Natural killer cell (primary cell): ENCODE results near the gene NYAP2. TPM values are rescaled to one million over a fixed set of nuclear protein-coding genes. Genes with fewer than 3 reads are reported as not detected.

Source experiments
- ATAC-seq, 3 donors: fragments of 150-1000 bp in 2 of 3; fragments of 200-7000 bp in 1 of 3; cut with Tn5 transposase; 1 replicate in 1 of 3; 2 replicates in 2 of 3; pipeline ENCODE4 v1.10.0; 2021; ENCODE audit warnings: mild to moderate bottlenecking in 2 of 3, moderate library complexity in 2 of 3
- DNase-seq, 2 donors: peaks; one replicate each; pipeline versions ENCODE4 v3.0.0 to v3.0.0-alpha.2; 2013 to 2021; ENCODE audit warnings: mixed read lengths in 1 of 2
- H3K27ac ChIP-seq: one replicate; pipeline ENCODE4 v1.5.1; 2013; ENCODE audit warnings: mild to moderate bottlenecking, low read length
- H3K27me3 ChIP-seq: one replicate; pipeline ENCODE4 v1.6.1; 2013; ENCODE audit warnings: low read length; ENCODE audit not compliant: control insufficient read depth, insufficient read depth
- H3K36me3 ChIP-seq: one replicate; pipeline ENCODE4 v1.6.1; 2013; ENCODE audit warnings: low read length; ENCODE audit not compliant: control insufficient read depth, insufficient read depth
- H3K4me1 ChIP-seq: one replicate; pipeline ENCODE4 v1.6.1; 2013; ENCODE audit warnings: low read length; ENCODE audit not compliant: control insufficient read depth, insufficient read depth
- H3K4me3 ChIP-seq: one replicate; pipeline ENCODE4 v1.5.1; 2013; ENCODE audit warnings: low read length
- H3K9me3 ChIP-seq: one replicate; pipeline ENCODE4 v1.6.1; 2013; ENCODE audit warnings: low read length; ENCODE audit not compliant: control insufficient read depth, insufficient read depth
- H3K27ac Mint-ChIP-seq, 2 donors: one replicate each; pipeline ENCODE4 v1.8.0; 2022; ENCODE audit warnings: mild to moderate bottlenecking in 2 of 2, mixed read lengths in 2 of 2, moderate library complexity in 1 of 2
- H3K27me3 Mint-ChIP-seq, 2 donors: one replicate each; pipeline ENCODE4 v1.8.0; 2022; ENCODE audit warnings: low read depth in 2 of 2, mixed read lengths in 2 of 2
- H3K36me3 Mint-ChIP-seq: one replicate; pipeline ENCODE4 v1.8.0; 2022; ENCODE audit warnings: mixed read lengths
- H3K4me1 Mint-ChIP-seq, 2 donors: one replicate each; pipeline ENCODE4 v1.8.0; 2022; ENCODE audit warnings: mixed read lengths in 2 of 2
- H3K4me3 Mint-ChIP-seq: one replicate; pipeline ENCODE4 v1.8.0; 2022; ENCODE audit warnings: mild to moderate bottlenecking, moderate library complexity, mixed read lengths
- H3K9me3 Mint-ChIP-seq, 2 donors: one replicate each; pipeline ENCODE4 v1.8.0; 2022; ENCODE audit warnings: mixed read lengths in 2 of 2
- WGBS: methylation state at CpG from one replicate; pipeline ENCODE4 v1.1.7; 2013; ENCODE audit warnings: missing lambda C conversion rate; ENCODE audit not compliant: insufficient coverage; 5-methylcytosine and 5-hydroxymethylcytosine counted together
- intact Hi-C: fragments of 100-400 bp; cut with micrococcal nuclease; formaldehyde crosslinking; loops from one replicate; pipeline ENCODE4 v1.14.2; 2022
- total RNA-seq, 4 donors: library from RNA; stranded (reverse); fragments of 120-200 nt in 1 of 4; gene quantifications; one replicate each; pipeline versions ENCODE4 v1.2.3 to v1.2.4, GENCODE V29; 2013 to 2022
- TF ChIP-seq, protein P1 (sequence below): fragments of 200-600 bp; IDR thresholded peaks from one replicate; pipeline ENCODE4 v1.8.0; 2022; ENCODE audit warnings: antibody characterized with exemption

NYAP2 gene
- total RNA-seq, 3 donors from 2014 or later (not counting 1 experiment from before 2014, with no cell fraction given): 0.14 TPM; not detected in 2

GRCh38 chr2:225637259-225637658, 237.7 kb downstream of the NYAP2 start:
- Histone ChIP-seq H3K27ac (no peak overlapping the region), H3K36me3 (no peaks in the 10 kb centered on the region), H3K9me3 (no peaks in the 10 kb centered on the region), H3K4me1 (no peaks in the 10 kb centered on the region), H3K4me3 (no peak overlapping the region), H3K27me3 (no peaks in the 10 kb centered on the region)
- Mint-ChIP-seq H3K4me3 (no peak overlapping the region), H3K4me1 (peaks cover 0 to 2% of the 10 kb centered on the region in 2 donors), H3K9me3 (no peaks in the 10 kb centered on the region), H3K27me3 (peaks cover 3 to 4% of the 10 kb centered on the region in 2 donors), H3K36me3 (no peaks in the 10 kb centered on the region), H3K27ac (no peak overlapping the region)
- DNase-seq (no peak), ATAC-seq (no peak)
- WGBS: 25% methylated on average over 6 of the region's 7 CpGs
- intact Hi-C loops: no loop called here
- TF ChIP-seq, protein P1, sequence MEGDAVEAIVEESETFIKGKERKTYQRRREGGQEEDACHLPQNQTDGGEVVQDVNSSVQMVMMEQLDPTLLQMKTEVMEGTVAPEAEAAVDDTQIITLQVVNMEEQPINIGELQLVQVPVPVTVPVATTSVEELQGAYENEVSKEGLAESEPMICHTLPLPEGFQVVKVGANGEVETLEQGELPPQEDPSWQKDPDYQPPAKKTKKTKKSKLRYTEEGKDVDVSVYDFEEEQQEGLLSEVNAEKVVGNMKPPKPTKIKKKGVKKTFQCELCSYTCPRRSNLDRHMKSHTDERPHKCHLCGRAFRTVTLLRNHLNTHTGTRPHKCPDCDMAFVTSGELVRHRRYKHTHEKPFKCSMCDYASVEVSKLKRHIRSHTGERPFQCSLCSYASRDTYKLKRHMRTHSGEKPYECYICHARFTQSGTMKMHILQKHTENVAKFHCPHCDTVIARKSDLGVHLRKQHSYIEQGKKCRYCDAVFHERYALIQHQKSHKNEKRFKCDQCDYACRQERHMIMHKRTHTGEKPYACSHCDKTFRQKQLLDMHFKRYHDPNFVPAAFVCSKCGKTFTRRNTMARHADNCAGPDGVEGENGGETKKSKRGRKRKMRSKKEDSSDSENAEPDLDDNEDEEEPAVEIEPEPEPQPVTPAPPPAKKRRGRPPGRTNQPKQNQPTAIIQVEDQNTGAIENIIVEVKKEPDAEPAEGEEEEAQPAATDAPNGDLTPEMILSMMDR: no peak

GRCh38 chr2:225640550-225640949, 241.0 kb downstream of the NYAP2 start:
- Mint-ChIP-seq H3K4me1 (no peaks in the 10 kb centered on the region), H3K27ac (no peak overlapping the region), H3K27me3 (peaks cover 6 to 7% of the 10 kb centered on the region in 2 donors), H3K36me3 (no peaks in the 10 kb centered on the region), H3K9me3 (peaks cover 0 to 2% of the 10 kb centered on the region in 2 donors), H3K4me3 (no peak overlapping the region)
- DNase-seq (no peak), ATAC-seq (no peak)
- Histone ChIP-seq H3K27me3 (no peaks in the 10 kb centered on the region), H3K4me3 (no peak overlapping the region), H3K27ac (no peak overlapping the region), H3K4me1 (no peaks in the 10 kb centered on the region), H3K9me3 (no peaks in the 10 kb centered on the region), H3K36me3 (no peaks in the 10 kb centered on the region)
- intact Hi-C loops: no loop called here
- TF ChIP-seq, protein P1: no peak
- WGBS: 89% methylated on average over 1 of the region's 3 CpGs

DNA sequence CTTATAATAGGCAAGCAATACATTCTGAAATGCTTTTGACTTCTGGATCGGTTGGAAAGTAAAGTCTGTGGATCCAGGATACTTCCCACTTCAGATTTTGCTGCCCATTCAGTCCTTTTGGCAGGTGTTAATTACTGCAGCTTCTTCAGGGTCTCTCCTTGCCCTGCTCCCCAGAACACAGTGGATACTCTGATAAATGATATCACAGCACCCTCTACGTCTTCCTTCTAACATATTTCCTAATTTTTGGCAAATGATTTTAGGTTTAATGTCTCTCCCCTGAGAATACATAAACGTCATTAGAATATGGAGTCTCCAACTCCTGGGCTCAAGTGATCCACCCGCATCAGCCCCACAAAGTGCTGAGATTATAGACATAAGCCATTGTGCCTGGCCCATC, 249.8 kb downstream of the NYAP2 start:
- TF ChIP-seq, protein P1: no peak
- H3K27me3 ChIP-seq: no peaks in the 10 kb centered on the region
- Mint-ChIP-seq H3K27me3 (peaks cover 3 to 16% of the 10 kb centered on the region in 2 donors), H3K9me3 (peaks cover 0 to 2% of the 10 kb centered on the region in 2 donors), H3K4me1 (no peaks in the 10 kb centered on the region), H3K4me3 (no peak overlapping the region), H3K27ac (no peak overlapping the region), H3K36me3 (no peaks in the 10 kb centered on the region)
- H3K9me3 ChIP-seq: no peaks in the 10 kb centered on the region
- no peaks in the 10 kb centered on the region for H3K4me1 ChIP-seq
- intact Hi-C loops: no loop called here
- DNase-seq: no peak
- no peak overlapping the region for H3K27ac ChIP-seq
- ATAC-seq: no peak
- H3K4me3 ChIP-seq: no peak overlapping the region
- WGBS: 81% methylated on average over 4 of the region's 4 CpGs
- no peaks in the 10 kb centered on the region for H3K36me3 ChIP-seq

GRCh38 chr2:225650041-225650440, 250.5 kb downstream of the NYAP2 start:
- no peak overlapping the region for H3K4me3 ChIP-seq
- 96% methylated on average over 8 of the region's 8 CpGs for WGBS
- Mint-ChIP-seq H3K36me3 (no peaks in the 10 kb centered on the region), H3K27me3 (peaks cover 3 to 16% of the 10 kb centered on the region in 2 donors), H3K9me3 (peaks cover 0 to 2% of the 10 kb centered on the region in 2 donors), H3K27ac (no peak overlapping the region), H3K4me3 (no peak overlapping the region), H3K4me1 (no peaks in the 10 kb centered on the region)
- ATAC-seq (no peak), DNase-seq (no peak)
- H3K9me3 ChIP-seq: no peaks in the 10 kb centered on the region
- no peaks in the 10 kb centered on the region for H3K36me3 ChIP-seq
- H3K27me3 ChIP-seq: no peaks in the 10 kb centered on the region
- intact Hi-C loops: no loop called here
- H3K27ac ChIP-seq: no peak overlapping the region
- TF ChIP-seq, protein P1: no peak
- H3K4me1 ChIP-seq: no peaks in the 10 kb centered on the region
